ENCODE measurements around the gene OST4.

DNA sequence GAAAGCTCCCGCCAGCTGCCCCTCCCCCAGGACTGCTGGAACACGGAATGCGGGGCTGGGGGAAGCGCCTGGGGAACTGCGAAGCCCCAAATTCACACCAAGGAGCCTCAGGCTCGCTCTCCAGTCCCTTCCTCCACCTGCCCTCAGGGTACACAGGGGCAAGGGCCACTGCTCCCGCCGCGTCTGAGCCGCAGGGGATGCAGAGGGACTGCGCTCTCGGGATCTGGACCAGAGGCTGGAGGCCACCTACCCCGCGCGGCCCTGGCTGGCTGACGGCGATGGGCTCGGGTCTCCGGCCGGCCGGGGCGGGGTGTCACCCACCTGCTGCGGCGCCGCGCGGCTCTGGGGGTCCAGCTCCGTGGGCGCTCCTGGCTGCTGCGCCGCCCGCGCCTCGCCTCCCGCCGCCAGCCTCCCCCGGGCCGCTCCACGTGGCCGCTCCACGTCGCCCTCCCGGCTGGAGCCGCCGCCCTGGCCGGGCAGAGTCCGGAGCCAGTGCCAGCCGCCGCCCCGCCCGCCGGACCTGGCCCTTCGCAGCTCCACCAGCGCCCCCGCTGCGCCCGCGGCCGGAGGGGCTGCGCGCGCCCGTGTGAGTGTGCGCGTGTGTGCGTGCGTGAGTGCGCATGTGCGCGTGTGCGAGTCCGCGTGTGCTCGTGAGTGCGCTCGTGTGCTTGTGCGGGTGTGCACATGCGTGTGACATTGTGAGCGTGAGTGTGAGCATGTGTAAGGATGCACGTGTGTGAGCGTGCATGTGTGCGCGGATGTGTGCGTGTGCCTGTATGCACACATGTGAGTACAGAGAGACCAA lies 47.3 kb upstream of the OST4 start, which contains the start of gene CGREF1:
- TF ChIP-seq, protein P1, sequence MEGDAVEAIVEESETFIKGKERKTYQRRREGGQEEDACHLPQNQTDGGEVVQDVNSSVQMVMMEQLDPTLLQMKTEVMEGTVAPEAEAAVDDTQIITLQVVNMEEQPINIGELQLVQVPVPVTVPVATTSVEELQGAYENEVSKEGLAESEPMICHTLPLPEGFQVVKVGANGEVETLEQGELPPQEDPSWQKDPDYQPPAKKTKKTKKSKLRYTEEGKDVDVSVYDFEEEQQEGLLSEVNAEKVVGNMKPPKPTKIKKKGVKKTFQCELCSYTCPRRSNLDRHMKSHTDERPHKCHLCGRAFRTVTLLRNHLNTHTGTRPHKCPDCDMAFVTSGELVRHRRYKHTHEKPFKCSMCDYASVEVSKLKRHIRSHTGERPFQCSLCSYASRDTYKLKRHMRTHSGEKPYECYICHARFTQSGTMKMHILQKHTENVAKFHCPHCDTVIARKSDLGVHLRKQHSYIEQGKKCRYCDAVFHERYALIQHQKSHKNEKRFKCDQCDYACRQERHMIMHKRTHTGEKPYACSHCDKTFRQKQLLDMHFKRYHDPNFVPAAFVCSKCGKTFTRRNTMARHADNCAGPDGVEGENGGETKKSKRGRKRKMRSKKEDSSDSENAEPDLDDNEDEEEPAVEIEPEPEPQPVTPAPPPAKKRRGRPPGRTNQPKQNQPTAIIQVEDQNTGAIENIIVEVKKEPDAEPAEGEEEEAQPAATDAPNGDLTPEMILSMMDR (optimal IDR thresholded peaks at IDR 0.05 in 1 of 3, IDR thresholded peaks at IDR 0.05 in 1 of 3, conservative IDR thresholded peaks at IDR 0.05 in 1 of 3; ENCODE audit: extremely low read depth in 1 of 3, insufficient read depth in 2 of 3, low read length in 3 of 3) = no peak
- peak; percentile 38 for TF ChIP-seq EZH2 (IDR thresholded peaks at IDR 0.05; ENCODE audit: low read length)
